COR-L47 (cell line): ENCODE data around the gene PRPSAP1.
"Not testable (repeated sequence)": the region's sequence is repeated elsewhere in the genome, so short reads cannot be mapped to it uniquely, and the experiment has no call there.

Experiments
- DNase-seq: peaks from one replicate; lab custom pipeline; 2025; lab: John Stamatoyannopoulos, UW

PRPSAP1 gene

GRCh38 chr17:76359375-76359774 is 5.7 kb upstream of the PRPSAP1 start:
- DNase-seq: no peak

- no peak for DNase-seq
Measured at GRCh38 chr17:76357597-76358158, 4.0 kb upstream of the PRPSAP1 start.

GRCh38 chr17:76356803-76357456 is 3.2 kb upstream of the PRPSAP1 start:
- DNase-seq: no peak

- DNase-seq: no peak
Measured at GRCh38 chr17:76354747-76355310, 1.1 kb upstream of the PRPSAP1 start.

GRCh38 chr17:76354317-76354729 is 607 bp upstream of the PRPSAP1 start:
- no peak for DNase-seq

GRCh38 chr17:76353004-76353598 is 615 bp downstream of the PRPSAP1 start:
- DNase-seq: no peak

- DNase-seq: no peak
Measured at GRCh38 chr17:76351526-76352071, 2.1 kb downstream of the PRPSAP1 start.

GRCh38 chr17:76350463-76350862 is 3.3 kb downstream of the PRPSAP1 start:
- no peak for DNase-seq

- DNase-seq: not testable (repeated sequence)
Measured at GRCh38 chr17:76346936-76347335, 6.8 kb downstream of the PRPSAP1 start.

GRCh38 chr17:76345377-76345974 is 8.2 kb downstream of the PRPSAP1 start:
- DNase-seq: no peak

- no peak for DNase-seq
Measured at GRCh38 chr17:76343106-76343505, 10.6 kb downstream of the PRPSAP1 start.

- DNase-seq: no peak
Measured at GRCh38 chr17:76341301-76341700, 12.4 kb downstream of the PRPSAP1 start.

- DNase-seq: no peak
Measured at GRCh38 chr17:76337413-76337777, 16.3 kb downstream of the PRPSAP1 start.

- DNase-seq: no peak
Measured at GRCh38 chr17:76336756-76337412, 16.8 kb downstream of the PRPSAP1 start.

GRCh38 chr17:76335716-76336381 is 17.9 kb downstream of the PRPSAP1 start:
- DNase-seq: no peak

GRCh38 chr17:76333673-76334505 is 19.8 kb downstream of the PRPSAP1 start:
- no peak for DNase-seq

GRCh38 chr17:76331083-76331482 is 22.6 kb downstream of the PRPSAP1 start:
- DNase-seq: no peak

- no peak for DNase-seq
Measured at GRCh38 chr17:76329664-76330063, 24.1 kb downstream of the PRPSAP1 start.

GRCh38 chr17:76327696-76328095 is 26.0 kb downstream of the PRPSAP1 start:
- DNase-seq: no peak

GRCh38 chr17:76326306-76326705 is 27.4 kb downstream of the PRPSAP1 start:
- DNase-seq: no peak

- DNase-seq: no peak
Measured at GRCh38 chr17:76318586-76318985, 35.1 kb downstream of the PRPSAP1 start.
